GM13976 (cell line): ENCODE measurements around the gene KCNQ1.

Experiments used
- DNase-seq: peaks from one replicate; pipeline ENCODE4 v3.0.0; 2012; ENCODE audit warnings: low spot score
- CTCF ChIP-seq: IDR thresholded peaks from 2 replicates; pipeline ENCODE4 v1.5.1; 2012; ENCODE audit warnings: borderline replicate concordance, mild to moderate bottlenecking; ENCODE audit not compliant: insufficient read depth; ENCODE audit errors: extremely low read depth, missing control alignments, control extremely low read depth
- in situ Hi-C: fragments of 300-500 bp; cut with MboI; formaldehyde crosslinking; loops from one replicate; pipeline ENCODE4 v1.12.0; 2022; ENCODE audit warnings: low sequenced_read_pairs, mixed read lengths, inconsistent platforms; ENCODE audit not compliant: unreplicated experiment

Gene KCNQ1

DNA sequence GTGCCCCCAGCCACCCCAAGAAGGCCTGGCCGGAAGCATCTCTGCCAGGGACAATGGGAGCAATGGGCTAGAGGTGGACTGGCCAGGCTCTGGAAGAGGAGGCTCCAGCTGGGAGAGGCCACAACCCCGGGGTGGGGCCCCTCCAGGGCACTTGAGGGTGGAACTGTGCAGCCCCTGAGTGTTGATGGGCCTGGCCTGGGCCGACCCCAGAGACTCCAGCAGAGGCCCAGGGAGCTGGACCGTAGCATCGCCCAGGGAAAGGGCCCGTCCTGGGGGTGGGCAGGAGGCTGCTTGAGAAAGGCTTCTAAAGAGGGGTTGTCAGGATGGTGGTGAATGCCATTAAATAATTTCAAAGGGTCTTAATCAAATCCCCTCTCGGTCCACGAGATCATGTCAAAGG, 410.4 kb downstream of the KCNQ1 start:
- DNase-seq = no peak
- in situ Hi-C loops = no loop called here
- TF ChIP-seq CTCF = no peak

DNA sequence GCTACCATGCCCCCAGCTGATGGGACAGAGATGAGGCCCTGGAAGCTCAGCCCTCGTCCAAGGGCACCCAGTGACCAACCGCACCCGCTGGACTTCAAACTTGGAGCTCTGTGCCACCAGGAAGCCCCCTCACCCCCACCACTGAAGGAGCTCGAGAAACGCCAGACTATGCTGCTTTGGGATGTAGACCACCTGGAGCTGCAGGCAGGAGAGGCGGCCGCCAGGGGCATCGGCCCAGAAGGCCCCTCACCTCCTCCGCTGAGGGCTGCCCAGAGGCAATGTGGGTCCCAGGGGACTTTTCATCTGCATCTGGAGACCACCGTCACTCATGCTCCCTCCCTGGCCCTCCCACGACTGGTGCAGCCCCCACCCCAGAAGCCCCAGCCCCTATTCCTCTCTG, 412.5 kb downstream of the KCNQ1 start:
- TF ChIP-seq CTCF = no peak
- in situ Hi-C loops = no loop called here
- no peak for DNase-seq

DNA sequence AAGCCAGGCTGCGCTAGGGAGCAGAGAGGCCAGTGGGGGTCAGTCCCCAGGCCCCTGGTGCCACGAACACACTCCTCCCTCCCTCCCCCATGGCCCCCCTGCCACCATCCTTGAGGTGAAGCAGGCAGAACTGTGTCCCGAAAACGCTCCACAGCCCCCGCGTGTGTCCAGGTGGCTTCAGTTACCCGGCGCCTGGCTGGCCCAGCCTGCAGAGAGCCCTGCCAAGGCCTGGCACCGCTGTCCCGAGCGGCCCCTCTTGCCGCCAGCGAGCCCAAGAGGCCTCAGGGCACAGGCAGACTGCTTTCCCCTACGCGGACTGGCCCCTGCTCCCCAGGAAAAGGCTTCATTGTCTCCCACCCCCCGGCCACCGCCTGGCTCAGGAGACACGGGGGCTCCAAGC, 413.1 kb downstream of the KCNQ1 start:
- DNase-seq = no peak
- in situ Hi-C loops = no loop called here
- TF ChIP-seq CTCF = no peak

- no peak for DNase-seq
- TF ChIP-seq CTCF = no peak
- in situ Hi-C loops = no loop called here
Measured at GRCh38 chr11:2858995-2859698, 414.3 kb downstream of the KCNQ1 start.

DNA sequence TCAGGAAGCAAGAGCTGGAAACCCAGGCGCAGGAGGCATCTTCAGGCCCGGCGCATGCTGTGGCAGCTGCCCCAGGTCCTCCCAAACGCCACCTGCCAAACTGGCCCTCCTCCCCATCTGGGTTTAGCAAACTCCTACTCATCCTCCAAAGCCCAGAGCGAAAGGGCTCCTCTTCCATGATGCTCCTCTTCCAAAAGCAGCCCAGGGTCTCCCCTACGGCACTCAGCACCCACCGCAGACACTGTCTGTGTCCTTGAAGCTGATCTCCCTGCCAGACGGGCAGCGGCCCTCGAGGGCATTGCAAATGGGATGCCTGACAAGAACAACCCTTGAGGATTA, 414.9 kb downstream of the KCNQ1 start:
- DNase-seq = no peak
- TF ChIP-seq CTCF = no peak
- in situ Hi-C loops = no loop called here

- no peak for TF ChIP-seq CTCF
- in situ Hi-C loops = no loop called here
- no peak for DNase-seq
Measured at GRCh38 chr11:2860636-2861035, 415.8 kb downstream of the KCNQ1 start.

GRCh38 chr11:2862395-2863275, 417.8 kb downstream of the KCNQ1 start:
- in situ Hi-C loops = no loop called here
- no peak for TF ChIP-seq CTCF
- no peak for DNase-seq
